Peyer's patch (tissue), 4 donors: ENCODE data around the gene MT1F.

Source experiments
- POLR2A ChIP-seq, 2 donors: fragments of 450-650 bp; IDR thresholded peaks; one replicate each; pipeline ENCODE4 v1.5.1; 2017; ENCODE audit warnings: antibody characterized with exemption in 2 of 2, mild to moderate bottlenecking in 2 of 2, moderate library complexity in 2 of 2
- TF ChIP-seq, protein P1 (sequence below), 6 experiments: fragments of 450-650 bp in 4 of 6; fragments of 200-600 bp in 2 of 6; sonication (generic) in 1 of 6; IDR thresholded peaks; one replicate each; pipeline ENCODE4 v1.5.1; 2017 to 2019; ENCODE audit warnings: antibody characterized with exemption in 6 of 6, mild to moderate bottlenecking in 3 of 6, moderate library complexity in 1 of 6

DNA sequence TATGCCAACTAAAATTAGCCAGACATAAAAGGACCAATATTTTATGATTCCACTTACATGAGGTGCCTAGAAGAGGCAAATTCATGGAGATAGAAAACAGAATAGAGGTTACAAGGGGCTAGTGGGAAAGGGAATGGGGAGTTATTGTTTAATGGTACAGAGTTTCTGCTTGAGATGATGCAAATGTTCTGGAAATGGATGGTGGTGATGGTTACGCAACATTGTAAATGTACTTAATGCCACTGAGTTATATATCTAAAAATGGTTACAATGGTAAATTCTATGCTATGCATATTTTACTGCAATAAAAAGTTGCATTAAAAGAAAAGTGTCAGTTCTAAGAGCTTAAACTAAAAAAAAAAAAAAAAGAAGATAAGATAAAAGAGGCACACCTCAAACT lies 42.4 kb downstream of the MT1F start:
- TF ChIP-seq, protein P1, sequence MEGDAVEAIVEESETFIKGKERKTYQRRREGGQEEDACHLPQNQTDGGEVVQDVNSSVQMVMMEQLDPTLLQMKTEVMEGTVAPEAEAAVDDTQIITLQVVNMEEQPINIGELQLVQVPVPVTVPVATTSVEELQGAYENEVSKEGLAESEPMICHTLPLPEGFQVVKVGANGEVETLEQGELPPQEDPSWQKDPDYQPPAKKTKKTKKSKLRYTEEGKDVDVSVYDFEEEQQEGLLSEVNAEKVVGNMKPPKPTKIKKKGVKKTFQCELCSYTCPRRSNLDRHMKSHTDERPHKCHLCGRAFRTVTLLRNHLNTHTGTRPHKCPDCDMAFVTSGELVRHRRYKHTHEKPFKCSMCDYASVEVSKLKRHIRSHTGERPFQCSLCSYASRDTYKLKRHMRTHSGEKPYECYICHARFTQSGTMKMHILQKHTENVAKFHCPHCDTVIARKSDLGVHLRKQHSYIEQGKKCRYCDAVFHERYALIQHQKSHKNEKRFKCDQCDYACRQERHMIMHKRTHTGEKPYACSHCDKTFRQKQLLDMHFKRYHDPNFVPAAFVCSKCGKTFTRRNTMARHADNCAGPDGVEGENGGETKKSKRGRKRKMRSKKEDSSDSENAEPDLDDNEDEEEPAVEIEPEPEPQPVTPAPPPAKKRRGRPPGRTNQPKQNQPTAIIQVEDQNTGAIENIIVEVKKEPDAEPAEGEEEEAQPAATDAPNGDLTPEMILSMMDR (IDR thresholded peaks at IDR 0.05): no peak
- no peak for TF ChIP-seq POLR2A (IDR thresholded peaks at IDR 0.05)
